Measurements from ENCODE around the gene PLIN4.

Gene PLIN4

DNA sequence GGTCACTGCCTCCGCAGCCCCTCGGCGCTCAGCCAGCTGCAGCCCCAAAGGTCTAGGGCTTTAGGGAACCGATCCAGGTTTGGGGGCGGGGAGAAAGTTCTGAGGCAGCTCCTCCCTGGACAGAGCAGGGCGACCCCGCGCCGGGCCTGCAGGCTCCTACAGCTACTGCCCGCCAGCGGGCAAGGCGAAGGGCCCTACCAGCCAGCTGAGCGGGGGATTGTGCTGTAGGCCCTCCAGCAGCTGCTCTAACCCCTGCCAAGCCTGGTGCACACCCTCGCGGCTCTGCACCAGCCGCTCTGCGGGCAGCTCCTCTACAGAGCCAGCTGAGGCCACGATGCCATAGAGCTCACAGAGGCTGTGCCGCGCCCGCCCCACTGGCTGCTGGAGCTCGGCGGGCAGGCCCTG is 14.0 kb downstream of the PLIN4 start:
- Histone ChIP-seq H3K4me2 (ENCODE audit: low read length) (no peak overlapping the region), H3F3A (ENCODE audit: control insufficient read depth, insufficient read depth) (no peaks in the 10 kb centered on the region), H3K9me2 (replicated peaks; ENCODE audit: control insufficient read depth, low read length) (no peaks in the 10 kb centered on the region), H3K36me3 (ENCODE audit: control insufficient read depth, low read length) (no peaks in the 10 kb centered on the region; the same call in 1 of the 2 replicates), H3K9me3 (ENCODE audit: control insufficient read depth, insufficient read depth, low read length) (no peaks in the 10 kb centered on the region), H4K20me1 (ENCODE audit: control insufficient read depth, insufficient read depth, low read depth, low read length) (no peaks in the 10 kb centered on the region), H3K79me2 (ENCODE audit: control insufficient read depth, low read length) (no peaks in the 10 kb centered on the region), H3K27me3 (ENCODE audit: control insufficient read depth, low read length) (no peaks in the 10 kb centered on the region), H3K4me3 (ENCODE audit: low read length) (no peak overlapping the region), H3K4me1 (ENCODE audit: control insufficient read depth, low read length) (no peaks in the 10 kb centered on the region), H3K27ac (ENCODE audit: low read depth, low read length) (no peak overlapping the region)
- TF ChIP-seq CTCF (IDR thresholded peaks at IDR 0.05; ENCODE audit: low read depth, low read length, poor library complexity, severe bottlenecking): no peak
- TF ChIP-seq EZH2phosphoT487 (IDR thresholded peaks at IDR 0.05; ENCODE audit: borderline replicate concordance, low read length): no peak

DNA sequence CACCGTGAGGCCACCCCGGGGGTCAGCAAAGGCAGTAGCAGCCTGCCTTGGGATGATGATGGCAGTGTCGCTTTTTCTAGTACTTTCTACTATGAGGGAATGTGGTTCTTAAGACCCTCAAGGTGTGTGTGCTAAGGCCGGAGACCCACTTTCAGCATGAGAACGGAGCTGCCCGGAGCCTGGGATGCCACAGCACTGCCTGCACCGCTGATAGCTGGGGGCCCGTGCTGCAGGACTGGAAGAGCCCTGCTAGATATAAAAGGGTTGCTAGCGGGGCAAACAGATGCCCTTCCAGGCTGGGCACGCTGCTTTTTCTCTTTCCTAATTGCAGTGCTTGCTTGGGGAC is 14.5 kb downstream of the PLIN4 start:
- Histone ChIP-seq H3K36me3 (ENCODE audit: control insufficient read depth, low read length) (no peaks in the 10 kb centered on the region; the same call in 1 of the 2 replicates), H3K79me2 (ENCODE audit: control insufficient read depth, low read length) (no peaks in the 10 kb centered on the region), H3K4me3 (ENCODE audit: low read length) (no peak overlapping the region), H3K4me1 (ENCODE audit: control insufficient read depth, low read length) (no peaks in the 10 kb centered on the region), H3K9me3 (ENCODE audit: control insufficient read depth, insufficient read depth, low read length) (no peaks in the 10 kb centered on the region), H3K27ac (ENCODE audit: low read depth, low read length) (no peak overlapping the region), H3K9me2 (replicated peaks; ENCODE audit: control insufficient read depth, low read length) (no peaks in the 10 kb centered on the region), H3K4me2 (ENCODE audit: low read length) (no peak overlapping the region), H4K20me1 (ENCODE audit: control insufficient read depth, insufficient read depth, low read depth, low read length) (no peaks in the 10 kb centered on the region), H3K27me3 (ENCODE audit: control insufficient read depth, low read length) (no peaks in the 10 kb centered on the region), H3F3A (ENCODE audit: control insufficient read depth, insufficient read depth) (no peaks in the 10 kb centered on the region)
- TF ChIP-seq CTCF (IDR thresholded peaks at IDR 0.05; ENCODE audit: low read depth, low read length, poor library complexity, severe bottlenecking) (no peak), EZH2phosphoT487 (IDR thresholded peaks at IDR 0.05; ENCODE audit: borderline replicate concordance, low read length) (no peak)

DNA sequence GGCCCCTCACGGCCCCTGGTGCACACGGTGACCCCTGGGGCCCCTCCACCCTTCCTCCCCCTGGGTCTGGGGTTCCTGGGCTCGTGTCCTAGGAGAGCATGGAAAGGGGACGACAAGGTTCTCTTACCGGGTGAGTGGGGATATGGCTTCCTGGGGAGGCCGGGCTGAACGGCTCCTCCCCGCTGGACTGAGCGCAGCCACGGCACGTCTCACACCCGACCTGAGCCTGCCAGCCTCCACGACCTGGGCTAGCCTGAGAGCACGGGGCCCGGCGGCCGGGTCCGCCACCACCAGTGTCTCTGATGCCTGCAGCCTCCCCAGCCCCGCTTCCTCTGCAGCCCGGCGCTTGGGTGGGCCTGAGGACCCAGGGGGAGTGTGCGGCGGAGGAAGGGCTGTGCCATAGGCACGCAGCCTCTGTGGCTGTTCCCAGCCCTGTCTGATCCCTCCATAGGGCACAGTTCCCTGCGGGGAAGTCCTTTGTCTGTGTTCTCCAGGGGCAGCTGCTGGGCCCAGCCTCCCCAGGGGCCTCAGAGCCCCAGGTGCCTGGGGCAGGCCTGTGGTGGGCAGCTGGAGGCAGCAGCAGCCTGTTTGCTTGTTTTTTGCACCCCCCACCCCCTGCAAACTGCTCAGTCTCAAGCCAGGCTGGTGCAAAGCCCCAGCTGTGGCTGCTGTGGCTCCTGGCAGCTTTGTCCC is 15.0 kb downstream of the PLIN4 start:
- no peaks in the 10 kb centered on the region for H3K79me2 ChIP-seq (ENCODE audit: control insufficient read depth, low read length)
- H3K4me3 ChIP-seq (ENCODE audit: low read length): no peak overlapping the region
- TF ChIP-seq CTCF (IDR thresholded peaks at IDR 0.05; ENCODE audit: low read depth, low read length, poor library complexity, severe bottlenecking): no peak
- H3K9me2 ChIP-seq (replicated peaks; ENCODE audit: control insufficient read depth, low read length): no peaks in the 10 kb centered on the region
- H3K9me3 ChIP-seq (ENCODE audit: control insufficient read depth, insufficient read depth, low read length): no peaks in the 10 kb centered on the region
- H4K20me1 ChIP-seq (ENCODE audit: control insufficient read depth, insufficient read depth, low read depth, low read length): no peaks in the 10 kb centered on the region
- H3K27me3 ChIP-seq (ENCODE audit: control insufficient read depth, low read length): no peaks in the 10 kb centered on the region
- no peaks in the 10 kb centered on the region for H3F3A ChIP-seq (ENCODE audit: control insufficient read depth, insufficient read depth)
- H3K4me1 ChIP-seq (ENCODE audit: control insufficient read depth, low read length): no peaks in the 10 kb centered on the region
- H3K4me2 ChIP-seq (ENCODE audit: low read length): no peak overlapping the region
- H3K27ac ChIP-seq (ENCODE audit: low read depth, low read length): no peak overlapping the region
- H3K36me3 ChIP-seq (ENCODE audit: control insufficient read depth, low read length): peaks cover 5% of the 10 kb centered on the region; the same call in 1 of the 2 replicates
